ENCODE results near the gene FAM222B. TPM values are rescaled to one million over a fixed set of nuclear protein-coding genes. Genes with fewer than 3 reads are reported as not detected.
"Not testable (repeated sequence)": the region's sequence is repeated elsewhere in the genome, so short reads cannot be mapped to it uniquely, and the experiment has no call there.

The FAM222B gene
- polyA plus RNA-seq, 1 donor (not counting 4 experiments of a cell fraction or from before 2014, with no cell fraction given), result 6.5 TPM

DNA sequence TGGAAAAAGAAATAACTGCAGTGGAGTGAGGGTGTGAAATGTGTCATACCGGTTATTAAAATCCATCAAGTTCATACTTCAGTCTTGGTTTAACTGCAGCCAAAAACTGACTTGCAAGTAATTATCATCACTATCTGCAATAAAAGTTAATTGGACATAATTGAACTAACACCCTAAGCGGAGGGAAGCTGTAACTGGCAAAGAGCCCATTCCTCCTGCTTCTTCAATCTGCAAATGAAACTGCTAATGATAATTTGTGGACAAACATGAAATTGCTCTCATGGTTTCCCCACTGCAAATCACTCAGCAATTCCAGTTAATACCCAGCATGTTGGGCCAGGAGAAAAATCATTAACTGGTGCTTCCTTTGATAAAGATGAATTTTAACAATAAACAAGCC lies 46.5 kb downstream of the FAM222B start:
- Histone ChIP-seq H3K9me3 (ENCODE audit: control insufficient read depth, low read depth, low read length) (no peaks in the 10 kb centered on the region), H3K27me3 (ENCODE audit: control insufficient read depth, extremely low read depth, insufficient read depth, low read length) (no peaks in the 10 kb centered on the region), H3K27ac (ENCODE audit: control insufficient read depth, insufficient read depth, low read length) (no peak overlapping the region), H3K9ac (ENCODE audit: control insufficient read depth, extremely low read depth, insufficient read depth, low read length) (no peak overlapping the region), H3K36me3 (ENCODE audit: control insufficient read depth in 2 of 2, extremely low read depth in 1 of 2, insufficient read depth in 2 of 2, low read length in 2 of 2) (peaks cover 3 to 12% of the 10 kb centered on the region in 2 experiments), H3K4me1 (ENCODE audit: control insufficient read depth, extremely low read depth, insufficient read depth, low read length) (no peaks in the 10 kb centered on the region), H4K20me1 (ENCODE audit: control insufficient read depth, extremely low read depth, insufficient read depth, low read length) (peaks cover 3% of the 10 kb centered on the region), H3K79me2 (ENCODE audit: control insufficient read depth, insufficient read depth, low read length) (peaks cover 96% of the 10 kb centered on the region), H3K4me3 (ENCODE audit: control insufficient read depth in 2 of 3, extremely low read depth in 1 of 3, insufficient read depth in 2 of 3, low read depth in 1 of 3, low read length in 3 of 3) (no peak overlapping the region), H3K9me1 (ENCODE audit: control insufficient read depth, extremely low read depth, insufficient read depth, low read length) (no peaks in the 10 kb centered on the region), H3K4me2 (ENCODE audit: control insufficient read depth, extremely low read depth, insufficient read depth, low read depth, low read length) (no peak overlapping the region), H2AFZ (ENCODE audit: control insufficient read depth, low read length) (no peak overlapping the region)
- dilution Hi-C loops (cut with MboI; ENCODE audit: extremely low pct_ligation_motif_present, low sequenced_read_pairs), result no loop called here
- FAIRE-seq (no peak), DNase-seq (ENCODE audit: low read depth, low spot score) (no peak)
- TF ChIP-seq, protein P1, sequence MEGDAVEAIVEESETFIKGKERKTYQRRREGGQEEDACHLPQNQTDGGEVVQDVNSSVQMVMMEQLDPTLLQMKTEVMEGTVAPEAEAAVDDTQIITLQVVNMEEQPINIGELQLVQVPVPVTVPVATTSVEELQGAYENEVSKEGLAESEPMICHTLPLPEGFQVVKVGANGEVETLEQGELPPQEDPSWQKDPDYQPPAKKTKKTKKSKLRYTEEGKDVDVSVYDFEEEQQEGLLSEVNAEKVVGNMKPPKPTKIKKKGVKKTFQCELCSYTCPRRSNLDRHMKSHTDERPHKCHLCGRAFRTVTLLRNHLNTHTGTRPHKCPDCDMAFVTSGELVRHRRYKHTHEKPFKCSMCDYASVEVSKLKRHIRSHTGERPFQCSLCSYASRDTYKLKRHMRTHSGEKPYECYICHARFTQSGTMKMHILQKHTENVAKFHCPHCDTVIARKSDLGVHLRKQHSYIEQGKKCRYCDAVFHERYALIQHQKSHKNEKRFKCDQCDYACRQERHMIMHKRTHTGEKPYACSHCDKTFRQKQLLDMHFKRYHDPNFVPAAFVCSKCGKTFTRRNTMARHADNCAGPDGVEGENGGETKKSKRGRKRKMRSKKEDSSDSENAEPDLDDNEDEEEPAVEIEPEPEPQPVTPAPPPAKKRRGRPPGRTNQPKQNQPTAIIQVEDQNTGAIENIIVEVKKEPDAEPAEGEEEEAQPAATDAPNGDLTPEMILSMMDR (optimal IDR thresholded peaks at IDR 0.05 in 1 of 3, IDR thresholded peaks at IDR 0.05 in 1 of 3, conservative IDR thresholded peaks at IDR 0.05 in 1 of 3; ENCODE audit: extremely low read depth in 1 of 3, insufficient read depth in 2 of 3, low read length in 3 of 3), result no peak
- TF ChIP-seq EZH2 (IDR thresholded peaks at IDR 0.05; ENCODE audit: low read length), result no peak

DNA sequence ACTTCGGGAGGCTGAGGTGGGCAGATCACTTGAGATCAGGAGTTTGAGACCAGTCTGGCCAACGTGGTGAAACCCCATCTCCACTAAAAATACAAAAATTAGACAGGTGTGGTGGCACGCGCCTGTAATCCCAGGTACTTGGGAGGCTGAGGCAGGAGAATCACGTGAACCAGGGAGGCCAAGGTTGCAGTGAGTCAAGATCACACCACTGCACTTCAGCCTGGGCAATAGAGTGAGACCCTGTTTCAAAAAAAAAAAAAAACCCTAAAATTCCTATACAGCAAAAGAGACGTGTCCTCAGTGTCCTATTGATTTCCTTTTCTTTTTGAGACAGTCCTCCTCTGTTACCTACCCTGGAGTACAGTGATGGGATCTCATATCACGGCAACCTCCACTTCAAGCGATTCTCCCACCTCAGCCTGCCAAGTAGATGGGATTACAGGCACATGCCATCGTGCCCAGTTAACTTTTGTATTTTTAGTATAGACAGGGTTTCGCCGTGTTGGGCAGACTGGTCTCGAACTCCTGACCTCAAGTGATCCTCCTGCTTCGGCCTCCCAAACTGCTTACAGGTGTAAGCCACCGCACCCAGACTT lies 47.6 kb downstream of the FAM222B start:
- H3K27me3 ChIP-seq (ENCODE audit: control insufficient read depth, extremely low read depth, insufficient read depth, low read length); FAIRE-seq; H3K27ac ChIP-seq (ENCODE audit: control insufficient read depth, insufficient read depth, low read length); DNase-seq (ENCODE audit: low read depth, low spot score); H3K4me1 ChIP-seq (ENCODE audit: control insufficient read depth, extremely low read depth, insufficient read depth, low read length); H3K4me3 ChIP-seq (ENCODE audit: control insufficient read depth in 2 of 3, extremely low read depth in 1 of 3, insufficient read depth in 2 of 3, low read depth in 1 of 3, low read length in 3 of 3); H3K9me1 ChIP-seq (ENCODE audit: control insufficient read depth, extremely low read depth, insufficient read depth, low read length); dilution Hi-C loops (cut with MboI; ENCODE audit: extremely low pct_ligation_motif_present, low sequenced_read_pairs); H3K9ac ChIP-seq (ENCODE audit: control insufficient read depth, extremely low read depth, insufficient read depth, low read length); H3K9me3 ChIP-seq (ENCODE audit: control insufficient read depth, low read depth, low read length); H4K20me1 ChIP-seq (ENCODE audit: control insufficient read depth, extremely low read depth, insufficient read depth, low read length); H3K4me2 ChIP-seq (ENCODE audit: control insufficient read depth, extremely low read depth, insufficient read depth, low read depth, low read length); H2AFZ ChIP-seq (ENCODE audit: control insufficient read depth, low read length): not testable (repeated sequence)
- Histone ChIP-seq H3K79me2 (ENCODE audit: control insufficient read depth, insufficient read depth, low read length) (peaks cover 96% of the 10 kb centered on the region), H3K36me3 (ENCODE audit: control insufficient read depth in 2 of 2, extremely low read depth in 1 of 2, insufficient read depth in 2 of 2, low read length in 2 of 2) (peaks cover 3 to 12% of the 10 kb centered on the region in 2 experiments)
